Gastrocnemius medialis (tissue), 4 donors: ENCODE results near the gene LDLRAD3. TPM values are rescaled to one million over a fixed set of nuclear protein-coding genes. Genes with fewer than 3 reads are reported as not detected.
A peak's percentile ranks its signal among the peaks of the same experiment; 100 is the strongest.
"Not testable (repeated sequence)": the region's sequence is repeated elsewhere in the genome, so short reads cannot be mapped to it uniquely, and the experiment has no call there.

ENCODE experiments used
- ATAC-seq, 2 donors: fragments of 150-250 bp; one replicate each; pipeline ENCODE4 v1.9.1; 2016
- DNase-seq, 2 donors: peaks; one replicate each; pipeline ENCODE4 v3.0.0-alpha.2; 2019
- H3K27ac ChIP-seq, 4 donors: fragments of 200-600 bp; sonication (generic); 1 replicate in 1 of 4; 2 replicates in 3 of 4; pipeline ENCODE4 v1.5.1; 2016 to 2018; ENCODE audit warnings: mild to moderate bottlenecking in 2 of 4, moderate library complexity in 1 of 4
- H3K27me3 ChIP-seq, 3 donors: fragments of 200-600 bp; sonication (generic) in 2 of 3; 1 replicate in 1 of 3; 2 replicates in 2 of 3; pipeline versions ENCODE4 v1.5.1 to v1.6.0; 2016 to 2019; ENCODE audit warnings: mild to moderate bottlenecking in 1 of 3, moderate library complexity in 1 of 3
- H3K36me3 ChIP-seq, 2 donors: fragments of 200-600 bp; sonication (generic) in 1 of 2; one replicate each; pipeline ENCODE4 v1.5.1; 2017 to 2018
- H3K4me1 ChIP-seq, 2 donors: fragments of 200-600 bp; sonication (generic) in 1 of 2; one replicate each; pipeline ENCODE4 v1.5.1; 2016 to 2017; ENCODE audit warnings: mild to moderate bottlenecking in 2 of 2
- H3K4me3 ChIP-seq, 4 donors: fragments of 200-600 bp; sonication (generic) in 3 of 4; 1 replicate in 1 of 4; 2 replicates in 3 of 4; pipeline ENCODE4 v1.5.1; 2016 to 2019; ENCODE audit warnings: mild to moderate bottlenecking in 2 of 4
- H3K9me3 ChIP-seq, 3 donors: fragments of 200-600 bp; sonication (generic) in 2 of 3; 1 replicate in 1 of 3; 2 replicates in 2 of 3; pipeline ENCODE4 v1.5.1; 2016 to 2019
- POLR2A ChIP-seq, 2 donors: fragments of 450-650 bp; IDR thresholded peaks; one replicate each; pipeline ENCODE4 v1.6.1; 2017; ENCODE audit warnings: antibody characterized with exemption in 2 of 2, mild to moderate bottlenecking in 2 of 2, moderate library complexity in 2 of 2
- in situ Hi-C, 4 donors: fragments of 200-750 bp; cut with MboI; loops; one replicate each; pipeline versions ENCODE4 v1.15.0 to v1.8.0; 2017; ENCODE audit warnings: low sequenced_read_pairs in 4 of 4
- intact Hi-C: fragments of 100-400 bp; cut with DNase I; formaldehyde crosslinking; loops from one replicate; pipeline ENCODE4 v1.15.1; 2023; ENCODE audit warnings: low total_unique reads
- total RNA-seq, 4 donors: library from RNA; depleted of rRNA; stranded (reverse); fragments of >200 nt; gene quantifications; one replicate each; pipeline versions ENCODE4 v1.1.0 to v1.2.3, GENCODE V29; 2016
- TF ChIP-seq, protein P1 (sequence below), 5 experiments: fragments of 450-650 bp in 3 of 5; fragments of 200-600 bp in 2 of 5; sonication (generic) in 2 of 5; IDR thresholded peaks in 4 of 5; conservative IDR thresholded peaks in 1 of 5; 1 replicate in 4 of 5; 2 replicates in 1 of 5; pipeline ENCODE4 v1.5.1; 2016 to 2019; ENCODE audit warnings: antibody characterized with exemption in 5 of 5, mild to moderate bottlenecking in 3 of 5, moderate library complexity in 3 of 5

LDLRAD3 gene
- total RNA-seq, 4 donors from 2014 or later = 6.1 to 12.8 (median 11.8) TPM

- in situ Hi-C loops = loop anchor here in 3 of 4 donors (10.0 to 25.0 kb wide), 2 partner anchors 224 to 424 kb away; partner anchors contain the start of gene FJX1 (in 1 of the 3)
These were observed 94.7 kb downstream of the LDLRAD3 start for GRCh38 chr11:36038541-36038940.

DNA sequence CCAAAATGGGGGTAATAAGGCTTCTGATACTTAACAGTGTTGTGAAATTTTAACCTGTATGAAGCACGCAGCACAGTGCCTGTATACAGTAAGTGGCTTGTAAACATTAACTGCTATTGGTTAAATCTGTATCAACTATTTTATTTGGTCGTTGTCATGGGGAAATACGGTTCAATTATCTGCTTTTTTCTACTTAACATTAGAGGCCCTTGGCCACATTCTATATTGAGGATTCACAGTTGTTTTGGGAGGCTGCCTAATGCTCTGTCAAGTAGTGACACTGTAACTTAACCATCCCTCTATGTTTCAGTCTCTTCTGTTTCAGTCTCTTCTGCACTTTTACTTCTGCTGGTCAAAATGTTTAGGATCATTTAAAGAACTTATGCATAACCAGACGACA is 95.6 kb downstream of the LDLRAD3 start:
- H3K27ac ChIP-seq = no peak overlapping the region
- H3K27me3 ChIP-seq = no peaks in the 10 kb centered on the region
- intact Hi-C loops = no loop called here
- H3K4me1 ChIP-seq = peaks cover 3 to 8% of the 10 kb centered on the region in 2 donors
- DNase-seq (no peak), ATAC-seq (no peak)
- no peaks in the 10 kb centered on the region for H3K36me3 ChIP-seq
- H3K9me3 ChIP-seq = no peaks in the 10 kb centered on the region
- in situ Hi-C loops = loop anchor here in 3 of 4 donors (10.0 to 25.0 kb wide), 2 partner anchors 223 to 425 kb away; partner anchors contain the start of gene FJX1 (in 1 of the 3)
- no peak for TF ChIP-seq POLR2A (IDR thresholded peaks at IDR 0.05)
- H3K4me3 ChIP-seq = no peak overlapping the region

More at GRCh38 chr11:36038541-36038940, 94.7 kb downstream of the LDLRAD3 start:
- intact Hi-C loops = no loop called here
- Histone ChIP-seq H3K27me3 (no peaks in the 10 kb centered on the region), H3K4me1 (peaks cover 3 to 8% of the 10 kb centered on the region in 2 donors), H3K36me3 (no peaks in the 10 kb centered on the region), H3K9me3 (no peaks in the 10 kb centered on the region), H3K4me3 (no peak overlapping the region), H3K27ac (no peak overlapping the region)
- no peak for ATAC-seq
- TF ChIP-seq POLR2A (IDR thresholded peaks at IDR 0.05) = no peak
- TF ChIP-seq, protein P1, sequence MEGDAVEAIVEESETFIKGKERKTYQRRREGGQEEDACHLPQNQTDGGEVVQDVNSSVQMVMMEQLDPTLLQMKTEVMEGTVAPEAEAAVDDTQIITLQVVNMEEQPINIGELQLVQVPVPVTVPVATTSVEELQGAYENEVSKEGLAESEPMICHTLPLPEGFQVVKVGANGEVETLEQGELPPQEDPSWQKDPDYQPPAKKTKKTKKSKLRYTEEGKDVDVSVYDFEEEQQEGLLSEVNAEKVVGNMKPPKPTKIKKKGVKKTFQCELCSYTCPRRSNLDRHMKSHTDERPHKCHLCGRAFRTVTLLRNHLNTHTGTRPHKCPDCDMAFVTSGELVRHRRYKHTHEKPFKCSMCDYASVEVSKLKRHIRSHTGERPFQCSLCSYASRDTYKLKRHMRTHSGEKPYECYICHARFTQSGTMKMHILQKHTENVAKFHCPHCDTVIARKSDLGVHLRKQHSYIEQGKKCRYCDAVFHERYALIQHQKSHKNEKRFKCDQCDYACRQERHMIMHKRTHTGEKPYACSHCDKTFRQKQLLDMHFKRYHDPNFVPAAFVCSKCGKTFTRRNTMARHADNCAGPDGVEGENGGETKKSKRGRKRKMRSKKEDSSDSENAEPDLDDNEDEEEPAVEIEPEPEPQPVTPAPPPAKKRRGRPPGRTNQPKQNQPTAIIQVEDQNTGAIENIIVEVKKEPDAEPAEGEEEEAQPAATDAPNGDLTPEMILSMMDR (IDR thresholded peaks at IDR 0.05 in 4 of 5, conservative IDR thresholded peaks at IDR 0.05 in 1 of 5) = no peak
- no peak for DNase-seq

- H3K27ac ChIP-seq = no peak overlapping the region
- TF ChIP-seq, protein P1 (IDR thresholded peaks at IDR 0.05 in 4 of 5, conservative IDR thresholded peaks at IDR 0.05 in 1 of 5) = peak in 2 of 5 experiments; percentile 21 to 43
- no peak for TF ChIP-seq POLR2A (IDR thresholded peaks at IDR 0.05)
- H3K36me3 ChIP-seq = no peaks in the 10 kb centered on the region
- intact Hi-C loops (loop anchor here (5.0 kb wide), 2 partner anchors 90 to 225 kb away; no protein-coding TSS in a partner anchor), in situ Hi-C loops (loop anchor here in 2 of 4 donors (25.0 kb wide), 1 partner anchor 220 kb away; no protein-coding TSS in a partner anchor)
- no peak overlapping the region for H3K4me3 ChIP-seq
- DNase-seq = no peak
- H3K27me3 ChIP-seq = no peaks in the 10 kb centered on the region
- peaks cover 3 to 5% of the 10 kb centered on the region in 2 donors for H3K4me1 ChIP-seq
- no peak for ATAC-seq
- H3K9me3 ChIP-seq = no peaks in the 10 kb centered on the region
These were observed 98.2 kb downstream of the LDLRAD3 start for GRCh38 chr11:36041988-36042611.

- TF ChIP-seq POLR2A (IDR thresholded peaks at IDR 0.05) = no peak
- TF ChIP-seq, protein P1 (IDR thresholded peaks at IDR 0.05 in 4 of 5, conservative IDR thresholded peaks at IDR 0.05 in 1 of 5) = no peak
- Histone ChIP-seq H3K4me1 (peaks cover 0 to 3% of the 10 kb centered on the region in 2 donors), H3K4me3 (no peak overlapping the region), H3K27me3 (no peaks in the 10 kb centered on the region), H3K9me3 (no peaks in the 10 kb centered on the region), H3K27ac (no peak overlapping the region), H3K36me3 (no peaks in the 10 kb centered on the region)
- intact Hi-C loops = loop anchor here (5.0 kb wide), 2 partner anchors 88 to 223 kb away; no protein-coding TSS in a partner anchor
- DNase-seq (no peak), ATAC-seq (no peak)
- in situ Hi-C loops = loop anchor here in 2 of 4 donors (25.0 kb wide), 1 partner anchor 218 kb away; no protein-coding TSS in a partner anchor
These were observed 100.8 kb downstream of the LDLRAD3 start for GRCh38 chr11:36044636-36045035.

DNA sequence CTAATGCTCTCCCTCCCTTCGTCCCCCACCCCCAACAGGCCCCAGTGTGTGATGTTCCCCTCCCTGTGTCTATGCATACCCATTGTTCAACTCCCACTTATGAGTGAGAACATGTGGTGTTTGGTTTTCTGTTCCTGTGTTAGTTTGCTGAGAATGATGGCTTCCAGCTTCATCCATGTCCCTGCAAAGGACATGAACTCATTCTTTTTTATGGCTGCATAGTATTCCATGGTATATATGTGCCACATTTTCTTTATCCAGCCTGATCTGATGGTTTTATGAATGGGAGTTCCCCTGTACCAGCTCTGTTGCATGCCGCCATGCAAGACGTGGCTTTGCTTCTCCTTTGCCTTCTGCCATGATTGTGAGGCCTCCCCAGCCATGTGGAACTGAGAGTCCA is 102.1 kb downstream of the LDLRAD3 start:
- H3K27me3 ChIP-seq, H3K9me3 ChIP-seq, H3K4me1 ChIP-seq, DNase-seq, intact Hi-C loops, H3K36me3 ChIP-seq, H3K4me3 ChIP-seq, H3K27ac ChIP-seq, ATAC-seq: not testable (repeated sequence)
- in situ Hi-C loops = loop anchor here in 2 of 4 donors (25.0 kb wide), 1 partner anchor 216 kb away; no protein-coding TSS in a partner anchor
